Right ventricle myocardium superior (tissue), 1 donor: ENCODE data around the gene SH3BP4. TPM values are rescaled to one million over a fixed set of nuclear protein-coding genes. Genes with fewer than 3 reads are reported as not detected.
"Not testable (repeated sequence)": the region's sequence is repeated elsewhere in the genome, so short reads cannot be mapped to it uniquely, and the experiment has no call there.

Experiments used
- ATAC-seq: fragments of 200-7000 bp; cut with Tn5 transposase; one replicate; pipeline ENCODE4 v1.9.1; 2020; ENCODE audit warnings: mild to moderate bottlenecking; ENCODE audit not compliant: poor library complexity
- DNase-seq: peaks from one replicate; pipeline ENCODE4 v3.0.0-alpha.2; 2020
- intact Hi-C: fragments of 100-400 bp; cut with DNase I; formaldehyde crosslinking; loops from one replicate; pipeline ENCODE4 v1.11.2; 2022
- total RNA-seq: library from RNA; stranded (reverse); fragmentation: NEBNext Ultra II Directional; extraction: Animal tissue kit (Norgen Biotek cat#: 25700); gene quantifications from one replicate; pipeline ENCODE4 v1.2.1, GENCODE V29; 2021
- donor health status: DM: no; HTN: yes; CAD: no; lungs with severe emphysema.

Gene SH3BP4
- total RNA-seq, 1 donor from 2014 or later = 9.0 TPM

DNA sequence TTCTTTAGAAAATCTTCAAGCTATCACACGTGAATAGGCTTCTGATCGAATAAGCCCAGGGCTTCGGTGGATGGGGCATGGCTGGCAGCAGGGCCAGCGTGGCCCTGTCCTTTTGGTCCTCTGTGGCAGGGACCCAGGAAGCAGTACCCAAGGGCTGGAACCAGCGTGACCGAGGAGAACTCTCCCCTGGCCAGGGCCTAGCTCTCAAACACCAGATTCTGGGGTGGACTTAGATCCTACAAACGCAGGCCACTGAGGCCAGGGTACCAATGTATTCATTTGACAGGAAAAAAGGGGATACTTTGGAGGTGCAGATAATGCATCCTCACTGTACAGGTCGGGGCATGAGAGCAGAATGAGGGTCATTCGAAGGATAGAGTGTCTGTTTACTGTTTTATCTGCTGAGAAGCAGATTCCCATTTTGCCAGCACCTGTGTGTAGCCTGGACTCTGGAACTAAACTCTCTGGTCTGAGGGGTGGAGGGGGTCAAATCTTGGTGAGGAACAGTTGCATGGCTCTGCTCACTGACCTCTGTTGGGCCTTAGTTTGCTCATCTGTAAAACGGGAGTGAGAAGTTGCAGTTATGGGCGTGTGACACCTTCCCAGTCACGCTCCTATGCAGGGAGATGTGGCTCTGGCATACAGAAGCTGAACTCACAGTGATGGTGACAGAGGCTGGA, 51.4 kb downstream of the SH3BP4 start:
- DNase-seq = no peak
- intact Hi-C loops = loop anchor here (10.0 kb wide), 1 partner anchor 82 kb away; no protein-coding TSS in a partner anchor
- ATAC-seq = no peak

DNA sequence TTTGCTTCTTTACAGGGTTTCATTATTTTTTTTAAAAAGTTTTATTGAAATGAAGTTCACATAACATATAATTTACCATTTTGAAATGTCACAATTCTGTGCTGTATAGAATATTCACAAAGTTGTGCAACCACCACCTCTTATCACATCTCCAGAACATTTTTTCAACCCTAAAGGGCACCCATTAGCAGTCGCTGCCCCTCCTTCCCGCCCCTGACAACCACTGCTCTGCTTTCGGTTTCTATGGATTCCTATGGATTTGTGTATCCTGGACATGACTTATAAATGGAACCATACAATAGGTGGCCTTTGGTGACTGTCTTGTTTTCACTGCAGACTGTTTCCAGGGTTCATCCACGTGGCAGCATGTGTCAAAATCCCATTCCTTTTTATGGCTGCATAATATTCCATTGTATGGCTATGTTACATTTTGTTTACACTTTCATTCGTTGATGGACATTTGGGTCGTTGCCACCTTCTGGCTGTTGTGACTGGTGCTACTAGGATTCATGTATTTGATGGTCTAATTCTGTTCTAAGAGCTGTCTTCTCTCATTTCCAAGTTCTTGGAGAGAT, 52.6 kb downstream of the SH3BP4 start:
- ATAC-seq = no peak
- intact Hi-C loops = loop anchor here (10.0 kb wide), 1 partner anchor 80 kb away; no protein-coding TSS in a partner anchor
- no peak for DNase-seq

DNA sequence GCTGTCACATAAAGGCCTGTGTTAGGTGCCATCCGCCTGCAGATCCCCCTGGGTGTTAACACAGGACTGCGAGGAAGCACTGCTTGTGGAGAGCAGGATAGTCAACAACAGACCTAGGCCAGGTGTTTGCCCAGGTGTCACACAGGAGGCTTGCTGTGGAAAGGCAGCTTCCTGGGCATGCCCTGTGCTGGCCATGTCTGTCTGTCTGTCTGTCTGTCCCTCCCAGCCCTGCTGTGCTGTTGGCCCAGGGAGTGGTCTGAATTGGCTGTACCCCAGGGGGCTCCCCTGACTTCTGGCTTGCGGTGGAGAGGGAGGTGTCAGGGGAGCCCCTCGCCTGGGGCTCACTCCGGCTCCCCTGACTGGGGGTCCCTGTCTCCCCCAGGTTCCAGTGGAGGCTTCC, 53.2 kb downstream of the SH3BP4 start:
- no peak for DNase-seq
- no peak for ATAC-seq
- intact Hi-C loops = loop anchor here (5.0 to 10.0 kb wide), 2 partner anchors 80 to 97 kb away; no protein-coding TSS in a partner anchor

DNA sequence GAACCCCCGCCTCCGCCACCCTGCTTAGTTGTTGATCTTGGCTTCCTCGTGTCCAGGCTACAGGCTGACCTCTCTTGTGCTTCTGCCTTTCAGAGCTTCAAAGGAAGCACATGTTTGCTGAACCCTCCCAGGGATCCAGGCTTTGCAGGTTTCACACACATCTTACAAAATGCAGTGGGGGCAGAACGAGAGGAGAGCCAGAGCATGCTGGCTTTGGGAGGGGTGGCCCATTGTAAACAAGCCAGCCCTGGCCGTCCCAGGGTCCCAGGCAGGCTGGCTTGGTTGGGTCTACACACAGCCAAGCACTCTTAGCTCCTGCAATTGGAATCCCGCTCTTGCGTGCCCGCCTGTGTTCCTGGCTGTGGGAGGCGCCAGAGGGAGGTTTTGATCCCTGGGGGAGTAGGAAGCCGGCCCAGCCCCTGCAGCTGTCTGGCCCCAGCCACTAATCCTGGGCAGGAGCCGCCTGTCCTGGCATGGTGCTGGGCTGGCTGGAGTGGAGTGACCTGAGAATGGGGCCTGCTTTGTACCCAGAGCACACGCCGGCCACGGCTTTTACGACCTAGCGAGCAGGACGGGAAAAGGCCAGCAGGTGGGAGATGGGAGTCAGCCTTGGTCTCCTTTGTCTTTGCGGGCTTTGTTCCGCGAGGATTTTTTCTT, 53.9 kb downstream of the SH3BP4 start:
- ATAC-seq = peak; percentile 81
- peak; percentile 74 for DNase-seq
- intact Hi-C loops = loop anchor here (5.0 to 10.0 kb wide), 2 partner anchors 79 to 97 kb away; no protein-coding TSS in a partner anchor

DNA sequence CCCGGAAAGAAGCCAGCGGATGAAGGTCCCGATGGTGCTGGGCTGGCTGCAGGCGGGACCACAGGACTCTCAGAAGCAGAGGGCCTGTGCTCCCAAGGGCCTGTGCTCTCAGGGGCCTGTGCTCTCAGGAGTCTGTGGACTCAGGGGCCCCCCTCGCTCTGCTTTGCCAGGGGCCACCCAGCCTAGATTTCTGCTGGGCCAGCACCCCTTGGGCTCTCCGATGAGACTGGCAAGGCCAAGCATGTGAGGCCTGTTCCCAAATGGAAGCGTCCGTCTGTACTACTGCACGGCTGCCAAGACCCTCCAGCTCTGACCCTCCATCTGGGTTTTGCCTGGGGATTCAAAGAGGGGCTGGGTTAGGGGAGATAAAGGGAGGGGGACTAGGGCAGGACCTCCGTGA, 54.6 kb downstream of the SH3BP4 start:
- intact Hi-C loops = loop anchor here (5.0 to 10.0 kb wide), 2 partner anchors 78 to 96 kb away; no protein-coding TSS in a partner anchor
- ATAC-seq = no peak
- DNase-seq = no peak

DNA sequence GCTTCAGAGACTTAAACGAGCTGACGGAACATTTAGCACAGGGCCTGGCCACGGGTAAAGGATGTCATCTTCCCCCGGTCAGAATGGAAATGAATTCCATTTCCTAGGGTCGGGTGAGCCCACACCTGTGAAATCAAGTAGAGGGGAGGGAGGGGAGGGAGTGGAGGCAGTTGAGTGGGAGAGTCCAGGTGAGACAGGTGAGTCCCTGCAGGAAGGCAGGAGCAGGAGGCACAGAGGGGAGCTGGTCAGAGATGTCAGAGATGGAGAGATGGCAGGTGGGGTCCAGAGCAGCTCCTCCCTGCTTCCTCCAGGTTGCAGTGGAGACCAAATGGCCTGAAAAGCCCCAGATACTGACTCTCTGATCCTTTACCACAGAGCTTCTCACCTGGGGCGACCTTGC, 55.2 kb downstream of the SH3BP4 start:
- ATAC-seq = no peak
- DNase-seq = no peak
- intact Hi-C loops = loop anchor here (5.0 to 10.0 kb wide), 2 partner anchors 78 to 95 kb away; no protein-coding TSS in a partner anchor

DNA sequence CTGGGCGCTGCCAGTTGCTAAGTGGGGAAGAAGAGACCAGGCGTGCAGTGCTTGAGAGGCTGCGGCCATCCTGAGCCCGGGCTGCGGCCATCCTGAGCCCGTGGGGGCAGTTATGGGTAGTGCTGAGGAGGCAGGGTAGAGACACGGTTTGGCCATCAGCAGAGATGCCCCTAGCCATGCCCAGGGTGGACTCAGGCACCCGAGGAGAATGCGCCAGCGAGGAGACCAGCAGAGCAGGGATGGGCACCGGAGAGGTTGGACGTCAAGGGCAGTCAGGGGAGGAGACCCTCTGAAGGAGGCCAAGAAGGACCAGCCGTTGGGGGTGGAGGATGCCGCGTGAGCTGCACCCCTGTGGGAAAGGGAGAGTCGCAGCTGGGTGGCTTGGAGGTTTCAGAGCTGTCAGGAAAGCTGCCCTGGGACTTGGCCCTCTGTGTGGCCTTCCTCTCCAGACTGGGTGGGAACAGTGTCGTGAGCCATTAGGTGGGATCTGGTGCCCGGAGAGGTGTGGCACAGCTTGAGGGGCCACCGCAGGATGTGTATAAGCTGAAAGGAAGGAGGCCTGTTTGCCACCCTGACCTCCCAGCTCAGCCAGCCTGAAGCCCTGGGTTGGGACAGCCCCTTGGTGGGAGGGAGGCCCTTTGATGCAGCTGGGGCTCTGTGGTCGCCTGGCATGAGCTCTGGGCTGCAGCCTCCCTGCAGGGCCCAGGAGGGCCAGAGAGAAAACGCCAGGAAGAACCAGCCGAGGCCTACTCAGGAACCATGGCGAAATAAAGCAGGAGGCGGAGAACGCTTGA, 56.0 kb downstream of the SH3BP4 start:
- ATAC-seq = no peak
- intact Hi-C loops = loop anchor here (5.0 to 10.0 kb wide), 2 partner anchors 77 to 94 kb away; no protein-coding TSS in a partner anchor
- no peak for DNase-seq

DNA sequence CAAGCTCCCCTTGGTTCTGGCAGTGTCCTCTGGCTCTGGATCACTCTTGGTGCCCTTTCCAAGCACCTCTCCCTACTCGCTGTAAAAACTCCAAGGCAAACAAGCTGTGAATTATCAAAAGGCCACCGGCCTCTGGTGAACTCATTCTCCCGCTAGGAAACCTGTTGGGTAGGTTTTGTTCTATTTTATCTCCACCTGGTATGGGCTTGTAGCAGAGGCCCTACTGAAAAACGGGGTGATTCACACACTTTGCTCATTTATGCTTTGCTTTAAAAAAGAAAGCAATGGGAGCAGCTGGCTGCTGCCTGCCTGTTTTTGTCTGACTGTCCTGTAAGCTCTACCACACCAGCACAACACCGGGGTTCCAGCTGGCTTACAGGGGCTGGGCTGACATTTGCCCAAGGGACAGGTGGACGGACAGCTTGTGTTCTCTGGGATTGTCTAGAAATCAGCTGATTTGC, 56.8 kb downstream of the SH3BP4 start:
- no peak for ATAC-seq
- intact Hi-C loops = loop anchor here (5.0 to 10.0 kb wide), 2 partner anchors 76 to 94 kb away; no protein-coding TSS in a partner anchor
- no peak for DNase-seq

DNA sequence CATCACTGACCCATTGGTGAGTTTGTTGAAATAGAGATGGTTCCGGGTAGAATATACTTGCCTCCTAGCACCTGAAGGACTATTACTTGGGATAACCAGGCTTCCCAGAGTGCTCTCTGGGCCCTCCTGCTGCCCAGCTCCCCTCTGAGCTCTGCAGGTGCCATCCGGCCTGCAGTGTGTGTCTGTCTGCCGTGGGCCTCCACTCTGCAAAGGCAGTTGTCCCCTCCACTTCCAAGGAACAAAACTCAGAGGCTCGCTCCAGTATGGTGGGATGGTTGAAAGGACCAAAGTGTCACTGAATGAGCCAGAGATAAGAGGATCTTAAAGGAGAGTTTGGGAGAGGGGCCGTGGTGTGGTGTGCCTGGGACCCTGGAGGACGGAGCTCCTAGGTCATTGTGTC, 57.3 kb downstream of the SH3BP4 start:
- intact Hi-C loops = loop anchor here (5.0 to 10.0 kb wide), 2 partner anchors 76 to 93 kb away; no protein-coding TSS in a partner anchor
- DNase-seq = no peak
- no peak for ATAC-seq

DNA sequence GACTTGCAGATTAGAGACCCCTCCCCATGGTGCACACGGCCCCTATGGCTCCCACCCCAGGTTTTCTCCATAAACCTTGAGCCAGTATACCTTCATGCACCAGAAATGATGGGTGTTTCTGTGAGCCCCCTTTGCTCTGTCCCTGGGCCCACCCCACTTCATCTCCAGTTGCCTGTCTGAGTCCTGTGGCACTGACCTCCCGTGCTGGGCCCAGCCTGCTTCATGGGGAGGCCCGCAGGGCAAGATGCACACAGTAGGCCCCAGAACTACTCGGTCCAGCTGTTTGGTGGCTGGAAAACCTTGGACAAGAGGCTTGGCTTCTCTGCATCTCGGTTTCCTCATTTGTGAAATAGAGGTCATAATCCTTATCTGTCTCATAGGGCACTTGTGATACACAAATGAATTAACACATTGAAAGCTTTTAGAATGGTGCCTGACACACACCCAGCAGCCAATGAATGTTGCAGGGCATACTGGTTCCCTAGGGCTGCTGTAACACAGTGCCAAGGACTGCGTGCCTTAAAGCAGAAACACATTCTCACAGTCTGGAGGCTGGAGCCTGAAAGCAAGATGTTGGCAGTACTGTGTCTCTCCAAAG, 58.4 kb downstream of the SH3BP4 start:
- intact Hi-C loops = no loop called here
- ATAC-seq = no peak
- DNase-seq = no peak

DNA sequence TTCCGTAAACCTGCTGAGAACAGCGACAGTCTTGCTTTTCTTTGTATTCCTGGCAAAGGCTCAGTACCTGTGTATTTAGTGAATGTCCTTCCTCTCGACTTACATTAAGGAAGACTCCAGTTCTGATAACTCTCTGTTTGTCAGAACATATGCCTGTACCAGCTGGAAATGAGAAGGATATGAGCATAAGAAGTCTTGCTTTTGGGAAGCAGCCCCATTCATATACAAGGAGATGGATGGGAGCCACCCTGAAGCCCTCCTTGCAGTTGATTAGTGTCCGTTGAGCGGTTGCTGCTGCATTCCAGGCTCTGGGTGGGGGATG, 59.8 kb downstream of the SH3BP4 start:
- intact Hi-C loops = no loop called here
- ATAC-seq (no peak), DNase-seq (no peak)

DNA sequence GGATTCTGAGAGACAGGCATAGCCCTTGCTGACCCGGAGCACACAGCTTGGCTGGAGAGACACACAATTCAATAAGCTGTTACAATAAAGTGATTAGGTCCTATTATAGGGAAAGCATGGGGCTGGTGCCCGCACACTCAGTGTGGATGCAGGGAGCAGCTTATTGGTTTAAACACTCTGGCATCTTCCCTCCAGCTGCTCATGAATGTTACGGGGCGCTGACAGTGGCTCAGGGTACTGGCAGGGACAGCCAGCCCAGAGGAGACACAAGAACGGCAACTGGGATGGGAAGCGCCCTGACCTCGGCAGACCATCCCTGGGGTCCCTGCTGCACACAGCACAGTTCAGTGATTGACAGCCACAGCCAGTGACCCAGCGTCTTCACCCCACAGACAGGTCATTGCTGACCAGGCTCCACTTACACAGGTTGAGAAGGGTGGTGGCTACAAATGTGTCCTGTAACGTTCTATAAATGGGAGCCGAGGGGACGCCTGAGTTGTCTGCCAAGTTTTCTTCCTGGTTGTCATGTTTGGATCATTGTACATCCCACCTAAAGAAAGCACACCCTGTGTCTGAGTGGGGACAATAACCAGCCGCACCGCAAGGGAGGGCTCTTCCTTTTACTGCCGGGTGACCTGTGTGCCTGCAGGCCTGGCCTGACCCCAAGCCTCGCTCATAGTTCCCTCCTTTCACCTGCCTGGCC, 60.3 kb downstream of the SH3BP4 start:
- DNase-seq (peak; percentile 32), ATAC-seq (peak; percentile 17)
- intact Hi-C loops = no loop called here

DNA sequence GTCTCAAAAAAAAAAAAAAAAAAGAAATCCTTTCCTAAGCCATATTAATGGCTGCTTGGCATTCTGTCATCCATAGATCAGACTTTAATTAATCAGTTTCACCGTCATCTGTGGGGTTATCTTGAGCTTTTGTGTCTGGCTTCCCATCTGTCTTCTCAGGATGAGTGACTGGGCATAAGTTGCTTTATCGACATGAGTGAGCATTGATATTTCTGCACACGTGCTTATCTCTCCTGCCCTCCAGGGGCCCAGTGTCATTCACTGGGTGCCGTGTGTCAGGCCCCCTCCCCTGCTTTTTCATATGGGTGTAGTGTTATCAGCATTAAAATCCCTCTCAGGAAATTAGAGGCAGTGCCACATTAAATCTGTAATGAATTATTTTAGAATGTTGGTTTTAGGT, 65.6 kb downstream of the SH3BP4 start:
- no peak for ATAC-seq
- no peak for DNase-seq
- intact Hi-C loops = no loop called here

DNA sequence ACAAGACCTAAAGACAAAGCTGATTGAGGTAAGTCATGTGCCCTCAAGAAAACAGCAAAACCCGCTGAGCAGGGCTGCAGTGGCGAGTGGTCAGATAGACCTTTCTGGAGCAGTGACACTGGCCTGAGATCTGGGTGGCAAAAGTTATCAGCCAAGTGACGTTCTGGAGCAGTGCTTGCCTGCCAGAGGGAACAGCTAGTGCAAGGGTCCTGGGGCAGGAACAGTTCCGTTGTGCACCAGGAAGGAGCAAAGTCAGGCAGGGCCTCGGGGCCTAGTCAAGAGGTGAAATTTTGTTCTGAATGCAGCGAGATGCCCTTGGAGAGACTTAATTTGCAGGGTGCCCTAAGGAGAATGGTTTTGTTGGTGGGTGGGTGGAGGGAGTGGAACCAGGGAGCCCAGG, 67.0 kb downstream of the SH3BP4 start:
- DNase-seq = peak; percentile 20
- no peak for ATAC-seq
- intact Hi-C loops = no loop called here

DNA sequence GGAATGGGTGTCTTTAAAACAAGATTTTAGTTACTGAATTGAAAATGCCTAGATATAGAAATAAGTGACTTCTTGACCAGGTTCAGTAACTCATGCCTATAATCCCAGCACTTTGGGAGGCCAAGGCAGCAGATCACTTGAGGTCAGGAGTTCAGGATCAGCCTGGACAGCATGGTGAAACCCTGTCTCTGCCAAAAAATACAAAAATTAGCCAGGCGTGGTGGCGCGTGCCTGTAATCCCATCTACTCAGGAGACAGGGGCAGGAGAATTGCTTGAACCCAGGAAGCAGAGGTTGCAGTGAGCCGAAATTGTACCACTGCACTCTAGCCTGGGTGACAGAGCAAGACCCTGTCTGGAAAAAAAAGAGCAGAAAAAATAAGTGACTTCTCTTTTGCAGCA, 68.3 kb downstream of the SH3BP4 start:
- ATAC-seq, intact Hi-C loops: not testable (repeated sequence)

DNA sequence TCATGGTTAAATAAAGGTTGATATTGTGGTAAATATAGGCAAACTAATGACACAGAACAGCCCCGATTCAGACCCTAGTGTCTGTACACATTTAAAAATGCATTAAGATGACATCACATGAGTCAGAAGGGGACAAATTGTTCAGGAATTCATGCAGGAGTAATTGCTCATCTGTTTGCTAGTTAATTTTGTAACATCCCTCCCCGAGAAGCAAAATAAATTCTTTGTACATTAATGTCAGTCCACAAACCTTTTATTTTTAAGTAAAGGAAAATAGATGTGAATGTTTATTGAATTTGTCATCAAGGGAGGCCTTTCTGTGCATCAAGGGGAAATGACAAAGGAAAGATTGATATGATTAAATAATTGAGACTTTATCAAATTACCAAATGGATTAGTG, 69.9 kb downstream of the SH3BP4 start:
- intact Hi-C loops = no loop called here
- ATAC-seq (no peak), DNase-seq (no peak)

More for the DNA sequence above, 68.3 kb downstream of the SH3BP4 start:
- DNase-seq = not testable (repeated sequence)

DNA sequence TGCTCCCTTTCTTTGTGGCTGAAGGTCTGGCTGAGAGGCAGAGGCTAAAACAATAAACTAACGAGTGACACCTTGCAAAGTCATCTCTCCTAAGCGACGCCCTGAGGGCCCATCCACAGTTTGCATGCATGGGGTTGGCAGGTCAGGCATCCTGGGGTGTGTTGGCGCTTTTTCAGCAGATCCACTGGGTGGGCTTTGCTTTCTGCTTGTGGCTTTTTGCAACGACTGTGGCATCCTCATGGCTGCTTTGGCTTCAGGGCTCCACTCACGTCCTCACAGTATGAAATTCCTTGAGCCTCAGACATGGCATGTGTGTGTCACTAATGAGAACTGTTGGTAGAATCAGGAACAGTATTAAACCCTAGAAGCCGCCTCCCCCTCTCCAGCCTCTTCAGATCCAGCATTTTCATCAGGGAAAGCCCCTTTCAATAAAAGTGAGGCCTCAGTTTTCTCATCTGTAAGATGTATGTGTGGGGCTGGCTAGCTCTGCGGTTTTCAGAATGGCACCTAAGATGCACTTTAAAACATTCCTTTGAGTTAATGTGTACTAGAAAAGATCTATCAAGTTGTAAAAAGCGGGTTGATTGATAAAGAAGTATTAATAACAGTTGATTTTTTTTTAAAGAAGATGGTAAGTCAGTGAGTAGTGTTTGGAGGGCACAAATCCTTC, 72.5 kb downstream of the SH3BP4 start:
- ATAC-seq (no peak), DNase-seq (peak; percentile 7)
- intact Hi-C loops = no loop called here
